SW 1271 (cell line): ENCODE measurements around the gene TOP3A.

Experiments used
- DNase-seq, 2 experiments: peaks; one replicate each; lab custom pipeline; 2025; lab: John Stamatoyannopoulos, UW

Gene TOP3A

DNA sequence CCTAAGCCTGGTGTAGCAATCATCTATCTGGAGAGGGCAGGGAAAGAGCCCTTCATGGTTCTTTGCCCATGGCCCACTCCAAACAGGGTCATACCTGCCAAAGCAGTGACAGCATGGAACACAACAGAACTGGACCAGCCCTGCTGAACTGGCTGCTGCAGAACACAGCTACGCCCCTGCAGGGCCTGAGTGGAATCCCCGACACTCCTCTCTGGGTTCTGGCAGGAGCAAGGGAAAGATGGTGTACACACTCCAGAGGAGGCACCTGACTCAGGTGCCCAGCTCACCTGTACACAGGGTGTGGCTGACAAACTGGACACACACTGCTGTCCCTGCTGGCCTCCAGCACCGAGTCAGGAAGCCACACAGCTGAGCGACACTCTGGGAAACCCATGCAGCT, 34.5 kb downstream of the TOP3A start:
- DNase-seq: no peak

- no peak for DNase-seq
Observed at GRCh38 chr17:18278867-18279266, 35.9 kb downstream of the TOP3A start.

DNA sequence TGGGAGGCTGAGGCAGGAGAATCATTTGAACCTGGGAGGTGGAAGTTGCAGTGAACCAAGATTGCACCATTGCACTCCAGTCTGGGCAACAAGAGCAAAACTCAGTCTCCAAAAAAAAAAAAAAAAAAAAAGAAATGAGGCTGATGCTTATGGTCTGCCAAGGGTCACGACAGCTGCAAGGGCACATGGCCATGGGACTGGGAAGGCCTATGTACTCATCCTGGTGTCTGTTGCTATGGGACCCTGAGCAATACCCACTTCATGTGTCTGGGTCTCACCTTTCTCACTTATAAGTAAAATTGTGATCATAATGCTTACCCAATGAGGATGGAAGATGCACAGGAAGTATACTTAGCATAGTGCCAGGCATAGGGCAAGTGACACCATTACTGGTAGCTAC, 37.7 kb downstream of the TOP3A start:
- no peak for DNase-seq

GRCh38 chr17:18270046-18270931, 44.5 kb downstream of the TOP3A start:
- no peak for DNase-seq

DNA sequence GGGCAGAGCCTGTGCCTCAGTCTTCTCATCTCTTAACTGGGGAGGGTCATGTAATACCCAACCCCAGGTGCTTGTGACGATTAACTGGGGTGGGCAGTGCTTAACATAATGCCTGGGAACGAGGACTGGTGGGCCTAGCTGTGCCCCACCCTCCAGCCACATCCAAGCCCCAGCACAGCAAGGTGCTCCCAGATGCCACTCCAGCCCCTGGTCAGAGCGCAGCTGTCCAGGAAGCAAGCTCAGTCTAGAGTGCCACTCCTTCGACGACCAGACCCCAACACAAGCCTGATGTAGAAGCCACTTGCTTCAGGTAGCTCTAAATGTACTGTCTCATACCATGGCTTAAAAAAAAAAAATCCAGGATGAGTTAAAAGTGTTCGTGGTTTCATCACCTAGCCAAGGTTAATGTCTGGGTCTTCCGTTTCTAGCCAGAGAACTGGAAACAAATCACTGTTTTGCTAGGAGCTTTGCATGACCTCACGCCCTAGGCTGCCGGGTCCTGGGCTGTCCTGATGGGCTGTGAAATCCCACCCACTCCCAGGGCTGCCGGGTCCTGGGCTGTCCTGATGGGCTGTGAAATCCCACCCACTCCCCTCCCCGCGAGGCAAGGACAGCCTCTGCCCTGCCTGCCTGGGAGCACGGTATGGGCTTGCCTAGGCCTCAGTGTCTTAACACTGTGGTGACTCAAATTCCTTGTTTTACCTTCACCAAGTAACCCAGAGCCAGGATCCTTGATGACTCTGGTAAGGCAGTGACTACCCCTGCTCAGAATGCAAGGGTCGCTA, 46.7 kb downstream of the TOP3A start:
- DNase-seq: no peak

DNA sequence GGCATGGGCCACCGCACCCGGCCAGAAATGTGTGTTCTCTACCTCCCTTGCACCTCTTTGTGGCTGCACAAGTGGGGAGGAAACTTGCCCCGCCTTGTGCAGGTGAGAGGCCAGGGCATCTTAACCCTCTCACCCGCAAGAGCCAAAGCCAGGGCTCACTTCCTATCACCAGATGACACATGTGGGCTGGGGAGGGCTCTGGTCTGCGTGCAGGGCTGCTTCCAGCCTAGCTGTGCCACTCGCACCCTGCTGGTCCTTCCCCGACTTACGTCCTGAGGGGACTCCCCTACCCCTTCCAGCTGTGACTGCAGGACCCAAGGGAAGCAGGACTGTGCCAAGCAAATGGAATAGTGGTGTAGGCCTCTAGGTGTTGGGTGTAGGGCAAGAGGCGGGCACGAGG, 47.4 kb downstream of the TOP3A start:
- no peak for DNase-seq

GRCh38 chr17:18263885-18264682, 50.7 kb downstream of the TOP3A start:
- no peak for DNase-seq

DNA sequence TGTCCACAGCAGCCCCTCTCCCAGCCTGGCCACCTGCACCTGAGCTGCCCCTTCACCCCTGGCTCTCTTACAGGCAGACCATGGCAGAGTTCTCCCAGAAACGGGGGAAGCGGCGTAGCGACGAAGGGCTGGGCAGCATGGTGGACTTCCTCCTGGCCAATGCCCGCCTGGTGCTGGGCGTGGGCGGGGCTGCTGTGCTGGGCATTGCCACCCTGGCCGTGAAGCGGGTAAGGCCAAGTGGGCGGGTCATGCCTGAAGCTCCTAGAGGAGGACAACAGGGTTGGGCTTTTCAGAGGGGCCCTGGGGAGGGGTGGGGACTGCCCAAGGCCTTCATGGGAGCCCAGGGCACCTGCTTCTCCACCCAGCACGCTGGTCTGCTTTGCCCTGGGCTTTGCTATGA, 52.2 kb downstream of the TOP3A start:
- DNase-seq: no peak

- no peak for DNase-seq
Observed at GRCh38 chr17:18262111-18262510, 52.7 kb downstream of the TOP3A start.

DNA sequence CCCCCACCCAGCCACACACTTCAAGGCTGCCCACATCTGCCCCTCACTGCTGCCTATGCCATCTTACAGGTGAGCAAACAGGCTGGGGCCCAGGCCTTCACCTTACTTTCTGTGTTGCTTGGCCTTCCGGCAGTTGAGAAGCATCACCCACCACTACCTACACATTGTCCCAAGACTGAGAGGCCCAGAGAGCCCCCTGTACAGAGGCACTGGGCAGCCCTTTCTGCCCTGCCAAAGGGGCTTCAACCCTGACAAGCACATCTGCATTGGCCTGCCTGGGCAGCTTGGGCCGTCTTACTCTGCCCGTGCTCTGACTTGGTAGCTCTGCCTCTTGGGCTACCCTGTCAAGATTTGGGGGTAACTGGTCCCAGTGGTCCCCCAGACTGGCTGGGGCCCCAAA, 53.1 kb downstream of the TOP3A start:
- DNase-seq: no peak

DNA sequence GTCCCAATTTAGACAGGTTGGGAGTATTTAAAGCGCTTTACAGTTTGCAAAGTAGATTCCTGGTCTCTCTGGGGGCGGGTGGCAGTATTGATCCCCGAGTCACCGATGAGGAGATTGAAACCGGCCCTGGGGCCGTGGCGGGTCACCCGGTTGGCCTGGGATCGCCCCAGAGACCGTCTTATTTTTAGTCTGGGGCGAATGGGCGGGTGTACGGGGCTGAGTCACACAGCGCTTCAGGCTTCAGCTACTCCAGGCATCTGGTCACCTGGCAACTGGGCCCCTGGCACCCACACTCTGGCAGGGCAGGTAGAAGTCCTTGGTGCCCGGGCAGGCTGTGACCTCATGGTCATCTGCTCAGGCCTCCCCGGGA, 53.7 kb downstream of the TOP3A start:
- DNase-seq: peak in 1 of 2 experiments; percentile 62

- peak; percentile 98 to 99 for DNase-seq
Observed at GRCh38 chr17:18260332-18261145, 54.3 kb downstream of the TOP3A start, which contains the start of gene MIEF2. TSS of gene MIEF2 (plus strand) at chr17:18260662. CDS start at chr17:18262721, 2,059 bp downstream.

- DNase-seq: peak; percentile 84 to 88
Observed at GRCh38 chr17:18259621-18260331, 55.0 kb downstream of the TOP3A start.

GRCh38 chr17:18258356-18259038, 56.3 kb downstream of the TOP3A start, which contains the start of gene FLII:
TSS of gene FLII (minus strand) at chr17:18258738. CDS start at chr17:18258690, 48 bp downstream.
- peak in 1 of 2 experiments; percentile 77 for DNase-seq

DNA sequence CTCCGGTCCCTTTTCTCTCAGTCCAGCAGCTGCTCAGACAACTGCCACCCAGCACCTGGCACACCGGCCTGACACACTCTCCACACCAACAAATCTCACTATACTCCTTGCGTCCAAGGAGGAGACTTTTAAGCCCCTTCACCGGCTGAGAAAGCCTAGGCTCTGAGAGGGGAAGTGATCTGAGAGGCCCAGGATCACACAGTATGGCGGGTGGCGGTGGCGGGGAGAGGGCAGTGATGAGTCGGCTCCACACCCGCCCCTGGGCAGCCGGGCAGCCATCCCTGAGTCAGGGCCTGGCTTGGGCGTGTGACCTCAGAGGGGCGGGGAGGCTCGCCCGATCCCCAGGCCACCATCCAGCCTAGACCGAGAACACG, 56.8 kb downstream of the TOP3A start:
- DNase-seq: peak; percentile 75 to 89

- peak; percentile 50 to 65 for DNase-seq
Observed at GRCh38 chr17:18257268-18257981, 57.4 kb downstream of the TOP3A start.

DNA sequence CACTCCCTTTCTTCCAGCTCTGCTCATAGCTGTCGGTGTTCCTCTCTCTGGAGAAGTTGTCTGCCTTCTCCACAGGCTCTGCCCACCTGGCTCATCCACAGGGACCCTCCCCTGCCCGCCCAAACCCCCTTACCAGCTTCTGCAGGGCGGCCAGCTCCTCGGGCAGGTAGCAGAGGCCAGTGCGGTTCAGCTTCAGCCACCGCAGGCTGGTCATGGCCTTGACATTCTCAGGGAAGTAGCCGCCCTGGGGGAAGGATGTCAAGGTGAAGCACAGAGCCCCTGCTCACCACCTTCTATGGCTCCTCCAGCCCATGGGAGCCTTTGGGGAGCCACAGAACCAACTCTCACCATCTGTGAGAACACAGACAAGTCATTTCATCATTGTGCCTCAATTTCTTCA, 58.0 kb downstream of the TOP3A start:
- no peak for DNase-seq

- DNase-seq: no peak
Observed at GRCh38 chr17:18256351-18256750, 58.4 kb downstream of the TOP3A start.

GRCh38 chr17:18254888-18255649, 59.7 kb downstream of the TOP3A start:
- no peak for DNase-seq
